ENCODE data around the gene ABLIM3.
"Not testable (repeated sequence)": the region's sequence is repeated elsewhere in the genome, so short reads cannot be mapped to it uniquely, and the experiment has no call there.

The ABLIM3 gene

GRCh38 chr5:149260761-149261160 is 119.5 kb downstream of the ABLIM3 start:
- no peak overlapping the region for H3K4me3 ChIP-seq (ENCODE audit: low read length)
- H3K9ac ChIP-seq (ENCODE audit: low read length), result no peak overlapping the region
- no peaks in the 10 kb centered on the region for H3K36me3 ChIP-seq (ENCODE audit: control insufficient read depth, insufficient read depth, low read length)
- no peaks in the 10 kb centered on the region for H3K9me3 ChIP-seq (ENCODE audit: control insufficient read depth, low read length)
- H3K27me3 ChIP-seq (ENCODE audit: control insufficient read depth, insufficient read depth, low read length), result peaks cover 11% of the 10 kb centered on the region
- H3K4me1 ChIP-seq (ENCODE audit: control insufficient read depth, insufficient read depth, low read length), result no peaks in the 10 kb centered on the region

- Histone ChIP-seq H3K4me1 (ENCODE audit: control insufficient read depth, insufficient read depth, low read length) (no peaks in the 10 kb centered on the region), H3K9ac (ENCODE audit: low read length) (no peak overlapping the region), H3K36me3 (ENCODE audit: control insufficient read depth, insufficient read depth, low read length) (no peaks in the 10 kb centered on the region), H3K4me3 (ENCODE audit: low read length) (no peak overlapping the region), H3K27me3 (ENCODE audit: control insufficient read depth, insufficient read depth, low read length) (peaks cover 11% of the 10 kb centered on the region), H3K9me3 (ENCODE audit: control insufficient read depth, low read length) (no peaks in the 10 kb centered on the region)
Observed at GRCh38 chr5:149261246-149261645, 120.0 kb downstream of the ABLIM3 start.

GRCh38 chr5:149262315-149262714 is 121.0 kb downstream of the ABLIM3 start:
- Histone ChIP-seq H3K27me3 (ENCODE audit: control insufficient read depth, insufficient read depth, low read length) (peaks cover 11% of the 10 kb centered on the region), H3K4me1 (ENCODE audit: control insufficient read depth, insufficient read depth, low read length) (no peaks in the 10 kb centered on the region), H3K9ac (ENCODE audit: low read length) (no peak overlapping the region), H3K4me3 (ENCODE audit: low read length) (no peak overlapping the region), H3K36me3 (ENCODE audit: control insufficient read depth, insufficient read depth, low read length) (no peaks in the 10 kb centered on the region), H3K9me3 (ENCODE audit: control insufficient read depth, low read length) (no peaks in the 10 kb centered on the region)

- Histone ChIP-seq H3K9me3 (ENCODE audit: control insufficient read depth, low read length) (no peaks in the 10 kb centered on the region), H3K4me1 (ENCODE audit: control insufficient read depth, insufficient read depth, low read length) (no peaks in the 10 kb centered on the region), H3K9ac (ENCODE audit: low read length) (no peak overlapping the region), H3K4me3 (ENCODE audit: low read length) (no peak overlapping the region), H3K27me3 (ENCODE audit: control insufficient read depth, insufficient read depth, low read length) (peaks cover 11% of the 10 kb centered on the region), H3K36me3 (ENCODE audit: control insufficient read depth, insufficient read depth, low read length) (no peaks in the 10 kb centered on the region)
Observed at GRCh38 chr5:149264439-149265067, 123.3 kb downstream of the ABLIM3 start.

- H3K36me3 ChIP-seq (ENCODE audit: control insufficient read depth, insufficient read depth, low read length), result no peaks in the 10 kb centered on the region
- no peaks in the 10 kb centered on the region for H3K4me1 ChIP-seq (ENCODE audit: control insufficient read depth, insufficient read depth, low read length)
- H3K9me3 ChIP-seq (ENCODE audit: control insufficient read depth, low read length), result no peaks in the 10 kb centered on the region
- H3K9ac ChIP-seq (ENCODE audit: low read length), result no peak overlapping the region
- peaks cover 11% of the 10 kb centered on the region for H3K27me3 ChIP-seq (ENCODE audit: control insufficient read depth, insufficient read depth, low read length)
- H3K4me3 ChIP-seq (ENCODE audit: low read length), result no peak overlapping the region
Observed at GRCh38 chr5:149265068-149265465, 123.8 kb downstream of the ABLIM3 start.

GRCh38 chr5:149265597-149265996 is 124.3 kb downstream of the ABLIM3 start:
- Histone ChIP-seq H3K27me3 (ENCODE audit: control insufficient read depth, insufficient read depth, low read length) (peaks cover 12% of the 10 kb centered on the region), H3K4me1 (ENCODE audit: control insufficient read depth, insufficient read depth, low read length) (no peaks in the 10 kb centered on the region), H3K4me3 (ENCODE audit: low read length) (no peak overlapping the region), H3K9ac (ENCODE audit: low read length) (no peak overlapping the region), H3K36me3 (ENCODE audit: control insufficient read depth, insufficient read depth, low read length) (no peaks in the 10 kb centered on the region), H3K9me3 (ENCODE audit: control insufficient read depth, low read length) (no peaks in the 10 kb centered on the region)

GRCh38 chr5:149267241-149267973 is 126.1 kb downstream of the ABLIM3 start:
- Histone ChIP-seq H3K4me3 (ENCODE audit: low read length) (no peak overlapping the region), H3K36me3 (ENCODE audit: control insufficient read depth, insufficient read depth, low read length) (no peaks in the 10 kb centered on the region), H3K27me3 (ENCODE audit: control insufficient read depth, insufficient read depth, low read length) (peaks cover 23% of the 10 kb centered on the region), H3K9ac (ENCODE audit: low read length) (no peak overlapping the region), H3K9me3 (ENCODE audit: control insufficient read depth, low read length) (no peaks in the 10 kb centered on the region), H3K4me1 (ENCODE audit: control insufficient read depth, insufficient read depth, low read length) (peaks cover 4% of the 10 kb centered on the region)

- Histone ChIP-seq H3K4me3 (ENCODE audit: low read length) (no peak overlapping the region), H3K4me1 (ENCODE audit: control insufficient read depth, insufficient read depth, low read length) (peaks cover 4% of the 10 kb centered on the region), H3K9me3 (ENCODE audit: control insufficient read depth, low read length) (no peaks in the 10 kb centered on the region), H3K36me3 (ENCODE audit: control insufficient read depth, insufficient read depth, low read length) (no peaks in the 10 kb centered on the region), H3K27me3 (ENCODE audit: control insufficient read depth, insufficient read depth, low read length) (peaks cover 33% of the 10 kb centered on the region), H3K9ac (ENCODE audit: low read length) (no peak overlapping the region)
Observed at GRCh38 chr5:149268928-149269557, 127.8 kb downstream of the ABLIM3 start.

- Histone ChIP-seq H3K9me3 (ENCODE audit: control insufficient read depth, low read length) (no peaks in the 10 kb centered on the region), H3K4me1 (ENCODE audit: control insufficient read depth, insufficient read depth, low read length) (peaks cover 4% of the 10 kb centered on the region), H3K36me3 (ENCODE audit: control insufficient read depth, insufficient read depth, low read length) (no peaks in the 10 kb centered on the region), H3K27me3 (ENCODE audit: control insufficient read depth, insufficient read depth, low read length) (peaks cover 27% of the 10 kb centered on the region), H3K4me3 (ENCODE audit: low read length) (no peak overlapping the region), H3K9ac (ENCODE audit: low read length) (no peak overlapping the region)
Observed at GRCh38 chr5:149271195-149271715, 130.0 kb downstream of the ABLIM3 start.

- no peaks in the 10 kb centered on the region for H3K36me3 ChIP-seq (ENCODE audit: control insufficient read depth, insufficient read depth, low read length)
- H3K9ac ChIP-seq (ENCODE audit: low read length), result no peak within 1 kb of the TSS
- peaks cover 27% of the 10 kb centered on the region for H3K27me3 ChIP-seq (ENCODE audit: control insufficient read depth, insufficient read depth, low read length)
- H3K4me1 ChIP-seq (ENCODE audit: control insufficient read depth, insufficient read depth, low read length), result peaks cover 4% of the 10 kb centered on the region
- H3K4me3 ChIP-seq (ENCODE audit: low read length), result peak within 1 kb of the TSS; percentile 41
- no peaks in the 10 kb centered on the region for H3K9me3 ChIP-seq (ENCODE audit: control insufficient read depth, low read length)
Observed at GRCh38 chr5:149271716-149272563, 130.6 kb downstream of the ABLIM3 start, which contains the start of gene AFAP1L1. Gene AFAP1L1 (plus strand): TSS chr5:149271859. CDS start chr5:149271969, 110 bp downstream.

- not testable (repeated sequence) for H3K4me1 ChIP-seq (ENCODE audit: control insufficient read depth, insufficient read depth, low read length); H3K4me3 ChIP-seq (ENCODE audit: low read length); H3K36me3 ChIP-seq (ENCODE audit: control insufficient read depth, insufficient read depth, low read length); H3K9ac ChIP-seq (ENCODE audit: low read length); H3K9me3 ChIP-seq (ENCODE audit: control insufficient read depth, low read length)
- H3K27me3 ChIP-seq (ENCODE audit: control insufficient read depth, insufficient read depth, low read length), result peaks cover 34% of the 10 kb centered on the region
Observed at GRCh38 chr5:149272781-149273180, 131.5 kb downstream of the ABLIM3 start.
